Measurements from ENCODE around the gene TMEM89. TPM values are rescaled to one million over a fixed set of nuclear protein-coding genes. Genes with fewer than 3 reads are reported as not detected.

Gene TMEM89
- total RNA-seq, 1 experiment from 2014 or later: 0.74 TPM

DNA sequence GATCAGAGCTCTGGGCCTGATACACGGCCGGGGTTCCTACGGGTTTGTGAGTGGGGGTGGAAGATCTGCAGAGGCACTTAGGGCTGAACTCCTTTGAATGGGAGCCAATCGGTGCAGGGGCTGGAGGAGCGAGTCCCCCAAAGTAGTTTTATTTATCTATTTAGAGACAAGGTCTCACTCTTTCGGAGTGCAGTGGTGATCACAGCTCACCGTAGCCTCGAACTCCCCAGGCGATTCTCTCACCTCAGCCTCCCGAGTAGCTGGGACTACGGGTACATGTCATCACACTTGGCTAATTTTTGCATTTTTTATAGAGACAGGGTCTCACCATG lies 42.7 kb upstream of the TMEM89 start:
- no peak overlapping the region for H2BK120ac ChIP-seq (ENCODE audit: low read depth, low read length, poor library complexity, severe bottlenecking)
- H4K5ac ChIP-seq (ENCODE audit: insufficient read length, low read depth, low read length): no peak overlapping the region
- H3K18ac ChIP-seq (ENCODE audit: insufficient read length, low read depth, low read length): no peak overlapping the region
- H2BK12ac ChIP-seq (ENCODE audit: insufficient read length, low read depth, low read length): no peak overlapping the region
- TF ChIP-seq, protein P1, sequence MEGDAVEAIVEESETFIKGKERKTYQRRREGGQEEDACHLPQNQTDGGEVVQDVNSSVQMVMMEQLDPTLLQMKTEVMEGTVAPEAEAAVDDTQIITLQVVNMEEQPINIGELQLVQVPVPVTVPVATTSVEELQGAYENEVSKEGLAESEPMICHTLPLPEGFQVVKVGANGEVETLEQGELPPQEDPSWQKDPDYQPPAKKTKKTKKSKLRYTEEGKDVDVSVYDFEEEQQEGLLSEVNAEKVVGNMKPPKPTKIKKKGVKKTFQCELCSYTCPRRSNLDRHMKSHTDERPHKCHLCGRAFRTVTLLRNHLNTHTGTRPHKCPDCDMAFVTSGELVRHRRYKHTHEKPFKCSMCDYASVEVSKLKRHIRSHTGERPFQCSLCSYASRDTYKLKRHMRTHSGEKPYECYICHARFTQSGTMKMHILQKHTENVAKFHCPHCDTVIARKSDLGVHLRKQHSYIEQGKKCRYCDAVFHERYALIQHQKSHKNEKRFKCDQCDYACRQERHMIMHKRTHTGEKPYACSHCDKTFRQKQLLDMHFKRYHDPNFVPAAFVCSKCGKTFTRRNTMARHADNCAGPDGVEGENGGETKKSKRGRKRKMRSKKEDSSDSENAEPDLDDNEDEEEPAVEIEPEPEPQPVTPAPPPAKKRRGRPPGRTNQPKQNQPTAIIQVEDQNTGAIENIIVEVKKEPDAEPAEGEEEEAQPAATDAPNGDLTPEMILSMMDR (conservative IDR thresholded peaks at IDR 0.05): peak; percentile 30; the same call in 1 of the 3 replicates
- no peaks in the 10 kb centered on the region for H3K79me1 ChIP-seq (ENCODE audit: insufficient read depth, low read depth, low read length, poor library complexity, severe bottlenecking)
- peak overlapping the region; percentile 88 to 92 for H3K4me3 Mint-ChIP-seq
- H2AK5ac ChIP-seq (ENCODE audit: insufficient read length, low read length): no peak overlapping the region
- no peak overlapping the region for H2AFZ ChIP-seq (ENCODE audit: low read length)
- H3K9me3 ChIP-seq (ENCODE audit: control insufficient read depth, low read depth, low read length): no peaks in the 10 kb centered on the region
- peaks cover 18% of the 10 kb centered on the region for H3K23me2 ChIP-seq (ENCODE audit: insufficient read length, low read depth, low read length, poor library complexity, severe bottlenecking)
- H2BK5ac ChIP-seq (ENCODE audit: insufficient read length, low read length): no peak overlapping the region
- H3K4me2 ChIP-seq (ENCODE audit: insufficient read depth, insufficient read length, low read length): no peak overlapping the region
- no peak overlapping the region for H3T11ph ChIP-seq (ENCODE audit: low read length)
- H3K79me2 ChIP-seq (ENCODE audit: insufficient read depth, low read length): no peaks in the 10 kb centered on the region
- H3K23ac ChIP-seq (ENCODE audit: insufficient read length, low read depth, low read length): no peak overlapping the region
- H3K4me1 Mint-ChIP-seq: peaks cover 16 to 17% of the 10 kb centered on the region in 2 experiments
- no peak overlapping the region for H3K27ac ChIP-seq (ENCODE audit: insufficient read length, low read depth, low read length)
- H3K27ac Mint-ChIP-seq: peak overlapping the region; percentile 83 to 99 (median 97)
- peak overlapping the region; percentile 10 for H4K91ac ChIP-seq (ENCODE audit: insufficient read length, low read depth, low read length)
- peaks cover 0 to 2% of the 10 kb centered on the region in 2 experiments; a peak in 3 of 5 replicates for H3K9me3 Mint-ChIP-seq
- H2BK15ac ChIP-seq (ENCODE audit: low read depth, low read length): no peak overlapping the region
- DNase-seq: no peak
- H4K20me1 ChIP-seq (ENCODE audit: control insufficient read depth, insufficient read depth, insufficient read length): no peaks in the 10 kb centered on the region
- WGBS (ENCODE audit: extremely low coverage, insufficient read length, low lambda C conversion rate): no CpG with 5 or more reads among the region's 11 CpGs
- H3K27me3 Mint-ChIP-seq (ENCODE audit: low read depth): peaks cover 2% of the 10 kb centered on the region; the same call in 1 of the 2 replicates
- H3K9ac ChIP-seq (ENCODE audit: extremely low read depth, insufficient read length, low read length): no peak overlapping the region
- no peak overlapping the region for H3K56ac ChIP-seq (ENCODE audit: insufficient read length, low read depth, low read length)
- no peak overlapping the region for H4K8ac ChIP-seq (replicated peaks; ENCODE audit: insufficient read length, low read depth, low read length)
- H3K27me3 ChIP-seq (ENCODE audit: insufficient read depth, low read length): no peaks in the 10 kb centered on the region
- H2BK20ac ChIP-seq (ENCODE audit: low read depth, low read length, poor library complexity, severe bottlenecking): no peak overlapping the region
- no peak overlapping the region for H3K4ac ChIP-seq (ENCODE audit: low read depth, low read length)
- no peaks in the 10 kb centered on the region for H3K4me1 ChIP-seq (ENCODE audit: insufficient read depth, low read length)
- no peak overlapping the region for H3K14ac ChIP-seq (ENCODE audit: insufficient read depth, low read length)
- H3K36me3 Mint-ChIP-seq (ENCODE audit: insufficient read depth in 1 of 3, low read depth in 3 of 3): peaks cover 18 to 45% (median 37%) of the 10 kb centered on the region in 3 experiments

All from H9 (cell line).